ES-I3 (cell line): ENCODE results near the gene NUDT7.

ENCODE experiments used
- H3K36me3 ChIP-seq: 2 replicates; pipeline ENCODE4 v1.6.1; 2013; ENCODE audit warnings: mild to moderate bottlenecking, low read length, control low read depth, moderate library complexity; ENCODE audit not compliant: insufficient read depth
- H3K4me1 ChIP-seq: 2 replicates; pipeline ENCODE4 v1.6.1; 2013; ENCODE audit warnings: mild to moderate bottlenecking, control low read depth, low read length; ENCODE audit not compliant: insufficient read depth
- H3K9ac ChIP-seq: 2 replicates; pipeline ENCODE4 v1.6.1; 2013; ENCODE audit warnings: low read depth, mild to moderate bottlenecking, low read length, moderate library complexity
- H3K9me3 ChIP-seq: 2 replicates; pipeline ENCODE4 v1.6.1; 2013; ENCODE audit warnings: mild to moderate bottlenecking, low read length, moderate library complexity; ENCODE audit not compliant: control insufficient read depth, insufficient read depth

The NUDT7 gene

GRCh38 chr16:77744141-77744540, 21.8 kb downstream of the NUDT7 start:
- Histone ChIP-seq H3K9ac (no peak overlapping the region), H3K36me3 (no peaks in the 10 kb centered on the region), H3K4me1 (no peaks in the 10 kb centered on the region), H3K9me3 (no peaks in the 10 kb centered on the region)

GRCh38 chr16:77745972-77746371, 23.7 kb downstream of the NUDT7 start:
- Histone ChIP-seq H3K36me3 (no peaks in the 10 kb centered on the region), H3K9me3 (no peaks in the 10 kb centered on the region), H3K9ac (no peak overlapping the region), H3K4me1 (no peaks in the 10 kb centered on the region)

GRCh38 chr16:77748421-77749005, 26.2 kb downstream of the NUDT7 start:
- Histone ChIP-seq H3K9ac (no peak overlapping the region), H3K4me1 (no peaks in the 10 kb centered on the region), H3K9me3 (no peaks in the 10 kb centered on the region), H3K36me3 (no peaks in the 10 kb centered on the region)

GRCh38 chr16:77749415-77749814, 27.1 kb downstream of the NUDT7 start:
- H3K9me3 ChIP-seq, result no peaks in the 10 kb centered on the region
- no peak overlapping the region for H3K9ac ChIP-seq
- H3K4me1 ChIP-seq, result no peaks in the 10 kb centered on the region
- no peaks in the 10 kb centered on the region for H3K36me3 ChIP-seq

GRCh38 chr16:77758046-77758445, 35.7 kb downstream of the NUDT7 start:
- Histone ChIP-seq H3K9me3 (no peaks in the 10 kb centered on the region), H3K36me3 (no peaks in the 10 kb centered on the region), H3K4me1 (no peaks in the 10 kb centered on the region; the same call in 1 of the 2 replicates), H3K9ac (no peak overlapping the region)

- H3K9ac ChIP-seq, result no peak overlapping the region
- H3K9me3 ChIP-seq, result no peaks in the 10 kb centered on the region
- no peaks in the 10 kb centered on the region for H3K36me3 ChIP-seq
- no peaks in the 10 kb centered on the region; the same call in 1 of the 2 replicates for H3K4me1 ChIP-seq
Observed at GRCh38 chr16:77758508-77758907, 36.2 kb downstream of the NUDT7 start.

- no peaks in the 10 kb centered on the region; the same call in 1 of the 2 replicates for H3K4me1 ChIP-seq
- no peaks in the 10 kb centered on the region for H3K36me3 ChIP-seq
- H3K9ac ChIP-seq, result no peak overlapping the region
- no peaks in the 10 kb centered on the region for H3K9me3 ChIP-seq
Observed at GRCh38 chr16:77759201-77759600, 36.9 kb downstream of the NUDT7 start.

- no peaks in the 10 kb centered on the region for H3K9me3 ChIP-seq
- H3K36me3 ChIP-seq, result no peaks in the 10 kb centered on the region
- no peak overlapping the region for H3K9ac ChIP-seq
- no peaks in the 10 kb centered on the region; the same call in 1 of the 2 replicates for H3K4me1 ChIP-seq
Observed at GRCh38 chr16:77759821-77760220, 37.5 kb downstream of the NUDT7 start.

GRCh38 chr16:77760800-77761199, 38.5 kb downstream of the NUDT7 start:
- Histone ChIP-seq H3K9ac (no peak overlapping the region), H3K9me3 (no peaks in the 10 kb centered on the region)

GRCh38 chr16:77761204-77761603, 38.9 kb downstream of the NUDT7 start:
- Histone ChIP-seq H3K36me3 (no peaks in the 10 kb centered on the region), H3K9me3 (no peaks in the 10 kb centered on the region), H3K9ac (no peak overlapping the region), H3K4me1 (no peaks in the 10 kb centered on the region; the same call in 1 of the 2 replicates)

More at GRCh38 chr16:77760800-77761199, 38.5 kb downstream of the NUDT7 start:
- H3K4me1 ChIP-seq, result no peaks in the 10 kb centered on the region; the same call in 1 of the 2 replicates
- H3K36me3 ChIP-seq, result no peaks in the 10 kb centered on the region

- Histone ChIP-seq H3K4me1 (no peaks in the 10 kb centered on the region; the same call in 1 of the 2 replicates), H3K9ac (no peak overlapping the region), H3K9me3 (no peaks in the 10 kb centered on the region), H3K36me3 (no peaks in the 10 kb centered on the region)
Observed at GRCh38 chr16:77762262-77762661, 39.9 kb downstream of the NUDT7 start.

GRCh38 chr16:77763994-77764393, 41.7 kb downstream of the NUDT7 start:
- no peaks in the 10 kb centered on the region; the same call in 1 of the 2 replicates for H3K4me1 ChIP-seq
- H3K36me3 ChIP-seq, result no peaks in the 10 kb centered on the region
- no peak overlapping the region for H3K9ac ChIP-seq
- H3K9me3 ChIP-seq, result no peaks in the 10 kb centered on the region

- Histone ChIP-seq H3K9me3 (no peaks in the 10 kb centered on the region), H3K36me3 (no peaks in the 10 kb centered on the region), H3K4me1 (no peaks in the 10 kb centered on the region), H3K9ac (no peak overlapping the region)
Observed at GRCh38 chr16:77767211-77767610, 44.9 kb downstream of the NUDT7 start.

- Histone ChIP-seq H3K4me1 (no peaks in the 10 kb centered on the region), H3K9me3 (no peaks in the 10 kb centered on the region), H3K36me3 (no peaks in the 10 kb centered on the region), H3K9ac (no peak overlapping the region)
Observed at GRCh38 chr16:77767826-77768225, 45.5 kb downstream of the NUDT7 start.
